ENCODE data around the gene OLFM2. TPM values are rescaled to one million over a fixed set of nuclear protein-coding genes. Genes with fewer than 3 reads are reported as not detected.

The OLFM2 gene
- total and polyA plus RNA-seq, 9 donors: 3.9 to 19.3 (median 13.0) TPM

DNA sequence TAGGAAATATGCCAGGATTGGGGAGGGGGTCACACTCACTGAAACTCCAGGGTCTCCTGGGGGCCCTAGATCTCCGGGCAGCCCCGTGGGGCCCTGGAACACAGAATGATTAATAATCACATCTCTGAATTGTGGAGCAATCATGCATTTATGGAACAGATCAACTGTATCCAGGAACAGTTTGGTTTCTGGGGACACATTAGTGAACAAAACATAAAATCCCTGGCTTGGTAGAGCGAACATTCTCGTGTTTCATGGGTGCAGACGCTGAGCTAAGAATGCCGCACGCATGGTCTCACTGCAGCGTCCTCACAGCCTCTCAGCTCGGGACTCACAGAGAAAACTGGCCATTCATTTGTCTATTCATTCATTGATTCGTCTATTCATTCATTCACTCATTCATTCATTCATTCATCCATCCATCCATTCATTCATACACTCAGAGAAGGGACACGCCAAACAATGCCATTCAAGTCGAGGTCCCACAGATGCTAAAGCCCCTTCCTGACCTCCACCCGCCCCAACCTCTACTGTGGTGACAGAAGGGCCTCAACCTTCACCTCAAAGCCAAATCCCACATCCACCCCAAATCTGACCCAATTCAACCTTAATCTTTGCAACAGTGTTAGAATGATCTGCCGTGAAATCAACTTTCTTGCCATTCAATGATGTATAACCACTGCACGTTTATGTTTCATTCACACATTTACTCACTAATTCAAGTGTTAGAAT lies 35.0 kb upstream of the OLFM2 start:
- H3K4me3 ChIP-seq: no peak overlapping the region
- intact Hi-C loops (cut with DNase I): no loop called here
- no peaks in the 10 kb centered on the region for H3K9me3 ChIP-seq
- no peaks in the 10 kb centered on the region for H3K36me3 ChIP-seq
- no peak for DNase-seq
- TF ChIP-seq POLR2A (IDR thresholded peaks at IDR 0.05) (no peak), EP300 (IDR thresholded peaks at IDR 0.05) (no peak)
- TF ChIP-seq, protein P1, sequence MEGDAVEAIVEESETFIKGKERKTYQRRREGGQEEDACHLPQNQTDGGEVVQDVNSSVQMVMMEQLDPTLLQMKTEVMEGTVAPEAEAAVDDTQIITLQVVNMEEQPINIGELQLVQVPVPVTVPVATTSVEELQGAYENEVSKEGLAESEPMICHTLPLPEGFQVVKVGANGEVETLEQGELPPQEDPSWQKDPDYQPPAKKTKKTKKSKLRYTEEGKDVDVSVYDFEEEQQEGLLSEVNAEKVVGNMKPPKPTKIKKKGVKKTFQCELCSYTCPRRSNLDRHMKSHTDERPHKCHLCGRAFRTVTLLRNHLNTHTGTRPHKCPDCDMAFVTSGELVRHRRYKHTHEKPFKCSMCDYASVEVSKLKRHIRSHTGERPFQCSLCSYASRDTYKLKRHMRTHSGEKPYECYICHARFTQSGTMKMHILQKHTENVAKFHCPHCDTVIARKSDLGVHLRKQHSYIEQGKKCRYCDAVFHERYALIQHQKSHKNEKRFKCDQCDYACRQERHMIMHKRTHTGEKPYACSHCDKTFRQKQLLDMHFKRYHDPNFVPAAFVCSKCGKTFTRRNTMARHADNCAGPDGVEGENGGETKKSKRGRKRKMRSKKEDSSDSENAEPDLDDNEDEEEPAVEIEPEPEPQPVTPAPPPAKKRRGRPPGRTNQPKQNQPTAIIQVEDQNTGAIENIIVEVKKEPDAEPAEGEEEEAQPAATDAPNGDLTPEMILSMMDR (IDR thresholded peaks at IDR 0.05): no peak
- WGBS, 3 donors: 65 to 78% (median 78%) methylated on average over 15 of the region's 15 CpGs
- no peaks in the 10 kb centered on the region for H3K27me3 ChIP-seq
- no peaks in the 10 kb centered on the region for H3K4me1 ChIP-seq (ENCODE audit: insufficient read depth)
- no peak overlapping the region for H3K27ac ChIP-seq

DNA sequence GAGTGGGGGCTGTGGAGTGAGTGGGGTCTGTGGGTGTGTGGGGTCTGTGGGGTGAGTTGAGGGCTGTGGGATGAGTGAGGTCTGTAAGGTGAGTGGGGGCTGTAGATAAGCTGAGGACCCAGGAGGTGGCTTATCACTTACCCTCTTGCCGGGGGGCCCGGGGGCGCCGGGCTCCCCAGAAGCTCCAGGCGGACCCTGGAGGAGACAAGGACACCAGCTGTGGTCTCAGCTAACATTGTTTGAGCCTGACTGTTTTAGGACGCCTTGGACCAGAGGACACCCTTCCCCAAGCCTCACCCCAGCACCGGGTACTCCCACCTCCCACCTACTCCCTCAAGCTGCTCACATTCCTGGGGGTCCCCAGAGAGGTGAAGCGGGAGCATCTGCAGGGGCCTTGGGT lies 34.2 kb upstream of the OLFM2 start:
- no peak overlapping the region for H3K27ac ChIP-seq
- no peaks in the 10 kb centered on the region for H3K4me1 ChIP-seq (ENCODE audit: insufficient read depth)
- TF ChIP-seq EP300 (IDR thresholded peaks at IDR 0.05) (no peak), POLR2A (IDR thresholded peaks at IDR 0.05) (no peak)
- TF ChIP-seq, protein P1 (IDR thresholded peaks at IDR 0.05): no peak
- no peaks in the 10 kb centered on the region for H3K36me3 ChIP-seq
- intact Hi-C loops (cut with DNase I): no loop called here
- WGBS, 3 donors: 64 to 77% (median 69%) methylated on average over 8 of the region's 8 CpGs
- no peak for DNase-seq
- no peaks in the 10 kb centered on the region for H3K27me3 ChIP-seq
- no peaks in the 10 kb centered on the region for H3K9me3 ChIP-seq
- H3K4me3 ChIP-seq: no peak overlapping the region

DNA sequence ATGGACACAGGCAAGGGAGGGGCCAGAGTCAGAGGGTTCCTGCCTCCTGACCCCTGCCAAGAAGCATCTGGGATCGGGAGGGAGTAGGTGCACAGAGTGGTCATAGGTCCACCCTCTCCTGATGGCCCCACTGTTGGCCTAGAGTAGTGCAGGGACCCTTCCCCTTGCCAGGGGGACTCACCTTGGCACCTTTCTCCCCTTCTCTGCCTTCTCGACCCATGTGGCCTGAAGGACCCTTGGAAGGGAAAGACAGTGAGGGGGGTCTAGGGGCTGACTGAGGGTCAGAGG lies 33.3 kb upstream of the OLFM2 start:
- 78 to 88% (median 83%) methylated on average over 2 of the region's 2 CpGs for WGBS, 3 donors
- H3K27me3 ChIP-seq: no peaks in the 10 kb centered on the region
- no peak for DNase-seq

DNA sequence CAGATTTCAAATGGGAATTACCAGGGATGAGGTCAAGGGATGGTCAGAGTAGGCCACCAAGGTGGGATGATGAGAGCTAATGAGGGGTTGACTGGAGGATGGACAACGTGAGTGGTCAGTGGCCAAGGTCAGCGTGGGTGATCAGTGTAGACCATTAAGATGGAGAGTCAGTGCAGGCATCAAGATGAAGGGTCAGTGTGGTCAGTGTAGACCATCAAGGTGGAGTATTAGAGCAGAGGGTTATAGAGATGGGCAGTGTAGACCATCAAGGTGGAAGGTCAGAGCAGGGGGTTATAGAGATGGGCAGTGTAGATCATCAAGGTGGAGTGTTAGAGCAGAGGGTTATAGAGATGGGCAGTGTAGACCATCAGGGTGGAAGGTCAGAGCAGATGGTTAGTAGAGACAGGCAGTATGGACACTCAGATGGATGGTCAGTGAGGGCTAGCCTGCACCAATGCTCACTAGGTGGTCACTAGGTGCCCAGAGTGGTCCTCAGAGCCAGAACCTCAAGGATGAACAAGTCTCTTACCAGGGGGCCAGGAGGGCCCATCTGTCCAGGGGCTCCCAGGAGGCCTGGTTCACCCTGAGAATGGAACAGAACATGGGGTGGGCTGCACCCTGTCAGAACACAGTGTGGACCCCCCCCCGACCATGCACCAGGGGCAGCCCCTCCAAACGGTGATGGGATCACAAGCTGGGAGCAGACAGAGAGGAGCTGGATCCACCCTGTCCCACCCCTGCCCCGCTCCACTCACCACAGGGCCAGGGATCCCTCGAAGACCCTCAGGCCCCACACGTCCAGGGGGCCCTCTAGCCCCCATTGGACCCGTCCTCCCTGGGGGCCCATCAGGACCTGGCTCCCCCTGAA lies 32.7 kb upstream of the OLFM2 start:
- no peaks in the 10 kb centered on the region for H3K9me3 ChIP-seq
- H3K36me3 ChIP-seq: no peaks in the 10 kb centered on the region
- TF ChIP-seq POLR2A (IDR thresholded peaks at IDR 0.05) (no peak), EP300 (IDR thresholded peaks at IDR 0.05) (no peak)
- TF ChIP-seq, protein P1 (IDR thresholded peaks at IDR 0.05): no peak
- no peak overlapping the region for H3K27ac ChIP-seq
- H3K4me1 ChIP-seq (ENCODE audit: insufficient read depth): no peaks in the 10 kb centered on the region
- DNase-seq: no peak
- 77 to 82% (median 79%) methylated on average over 8 of the region's 8 CpGs for WGBS, 3 donors
- H3K4me3 ChIP-seq: no peak overlapping the region
- intact Hi-C loops (cut with DNase I): no loop called here
- H3K27me3 ChIP-seq: no peaks in the 10 kb centered on the region

More for the DNA sequence above, 33.3 kb upstream of the OLFM2 start:
- intact Hi-C loops (cut with DNase I): no loop called here
- no peaks in the 10 kb centered on the region for H3K9me3 ChIP-seq
- H3K4me3 ChIP-seq: no peak overlapping the region
- no peaks in the 10 kb centered on the region for H3K4me1 ChIP-seq (ENCODE audit: insufficient read depth)
- no peak overlapping the region for H3K27ac ChIP-seq
- TF ChIP-seq EP300 (IDR thresholded peaks at IDR 0.05) (no peak), POLR2A (IDR thresholded peaks at IDR 0.05) (no peak)
- TF ChIP-seq, protein P1 (IDR thresholded peaks at IDR 0.05): no peak
- no peaks in the 10 kb centered on the region for H3K36me3 ChIP-seq

Measured in ovary (tissue), 9 donors.